NT2/D1 (cell line): ENCODE measurements around the gene RNF180.

ENCODE experiments used
- DNase-seq: peaks from one replicate; pipeline ENCODE4 v3.0.0-alpha.2; 2011; ENCODE audit warnings: low read depth, low spot score
- H3K27me3 ChIP-seq: 2 replicates; pipeline ENCODE4 v1.6.0; 2011; ENCODE audit warnings: mild to moderate bottlenecking; ENCODE audit not compliant: insufficient read length, insufficient read depth
- H3K36me3 ChIP-seq: 2 replicates; pipeline ENCODE4 v1.6.1; 2011; ENCODE audit warnings: mild to moderate bottlenecking, low read length, mixed read lengths; ENCODE audit not compliant: insufficient read depth, insufficient read length
- H3K4me1 ChIP-seq: 2 replicates; pipeline ENCODE4 v1.5.1; 2011; ENCODE audit not compliant: insufficient read depth, insufficient read length
- H3K4me3 ChIP-seq: 2 replicates; pipeline ENCODE4 v1.5.1; 2011; ENCODE audit warnings: low read depth; ENCODE audit not compliant: insufficient read length
- H3K9ac ChIP-seq: 2 replicates; pipeline ENCODE4 v1.6.0; 2011; ENCODE audit warnings: low read depth; ENCODE audit not compliant: insufficient read length
- H3K9me3 ChIP-seq: 2 replicates; pipeline ENCODE4 v1.5.1; 2011; ENCODE audit warnings: mild to moderate bottlenecking, low read length; ENCODE audit not compliant: insufficient read depth
- SUZ12 ChIP-seq: IDR thresholded peaks from 2 replicates; pipeline ENCODE4 v1.6.1; 2011; ENCODE audit not compliant: insufficient read length, insufficient read depth; ENCODE audit errors: extremely low read depth
- YY1 ChIP-seq: IDR thresholded peaks from 2 replicates; pipeline ENCODE4 v1.6.1; 2011; ENCODE audit not compliant: insufficient read length, insufficient read depth
- ZNF274 ChIP-seq: IDR thresholded peaks from 2 replicates; pipeline ENCODE4 v1.6.1; 2011; ENCODE audit warnings: mild to moderate bottlenecking, low read depth, low read length

Gene RNF180

DNA sequence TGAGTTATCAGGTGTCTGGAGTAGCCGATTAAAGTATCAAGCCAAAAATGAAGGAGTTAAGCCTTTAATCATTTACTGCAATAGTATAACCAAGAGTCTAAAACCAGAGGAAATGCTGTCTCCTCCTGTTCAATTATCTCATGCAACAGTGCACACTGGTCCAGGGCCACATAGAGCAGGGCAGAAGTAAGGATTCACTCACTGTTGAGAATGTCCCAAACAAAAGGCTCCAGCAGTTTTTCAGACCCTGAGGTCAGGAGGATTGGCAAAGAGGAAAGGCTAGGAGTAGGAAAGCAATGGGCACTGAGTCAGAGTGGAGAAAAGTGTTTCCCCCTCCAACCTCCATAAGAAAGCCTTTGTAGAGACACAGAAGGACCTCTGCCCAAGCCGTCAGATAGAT is 168.2 kb downstream of the RNF180 start:
- Histone ChIP-seq H3K36me3 (no peaks in the 10 kb centered on the region), H3K27me3 (no peaks in the 10 kb centered on the region), H3K9ac (no peak overlapping the region), H3K9me3 (no peaks in the 10 kb centered on the region), H3K4me1 (no peaks in the 10 kb centered on the region), H3K4me3 (no peak overlapping the region)
- no peak for TF ChIP-seq YY1
- TF ChIP-seq ZNF274: no peak
- TF ChIP-seq SUZ12: no peak
- DNase-seq: no peak

DNA sequence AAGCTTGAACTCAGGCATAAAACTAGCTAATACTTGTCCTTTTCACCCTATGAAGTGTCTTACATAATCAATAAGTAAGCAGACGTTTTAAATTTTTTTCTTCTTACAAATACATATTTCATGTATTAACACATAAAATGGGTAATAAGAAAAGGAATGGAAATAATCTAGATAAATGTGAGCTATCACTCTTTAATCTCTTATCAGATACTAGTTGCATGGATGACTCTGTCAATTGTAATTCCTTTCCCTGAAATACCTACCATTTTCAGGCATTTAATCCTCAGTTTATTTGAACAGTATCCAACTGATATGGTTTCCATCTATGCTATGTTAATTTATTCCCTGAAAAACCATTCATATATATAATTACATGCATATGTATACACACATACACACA is 174.1 kb downstream of the RNF180 start:
- no peaks in the 10 kb centered on the region for H3K36me3 ChIP-seq
- H3K9ac ChIP-seq: no peak overlapping the region
- H3K4me1 ChIP-seq: no peaks in the 10 kb centered on the region
- TF ChIP-seq SUZ12: no peak
- no peak overlapping the region for H3K4me3 ChIP-seq
- H3K27me3 ChIP-seq: no peaks in the 10 kb centered on the region
- no peak for DNase-seq
- no peaks in the 10 kb centered on the region; the same call in 1 of the 2 replicates for H3K9me3 ChIP-seq

DNA sequence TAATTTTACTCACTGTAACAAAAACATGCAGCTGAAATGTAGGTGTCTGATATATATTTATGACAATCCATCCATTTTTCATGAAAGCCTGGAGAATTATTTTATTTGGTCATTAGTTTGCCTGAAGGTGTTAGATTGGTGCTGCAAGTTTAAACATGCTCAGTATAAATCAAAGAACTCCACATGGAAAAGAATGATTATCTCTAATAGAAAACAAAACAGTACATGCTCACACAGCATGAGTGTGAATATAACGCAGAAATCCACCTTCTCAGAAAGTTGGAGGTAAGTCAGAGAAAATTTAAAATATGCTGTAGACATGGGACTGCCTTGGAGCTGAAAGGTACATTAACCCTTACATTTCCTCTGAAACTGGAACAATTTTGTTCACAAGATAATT is 174.7 kb downstream of the RNF180 start:
- H3K36me3 ChIP-seq: no peaks in the 10 kb centered on the region
- no peak overlapping the region for H3K9ac ChIP-seq
- H3K27me3 ChIP-seq: no peaks in the 10 kb centered on the region
- no peak for DNase-seq
- H3K4me1 ChIP-seq: no peaks in the 10 kb centered on the region
- TF ChIP-seq SUZ12 (no peak), ZNF274 (no peak), YY1 (no peak)
- no peak overlapping the region for H3K4me3 ChIP-seq
- no peaks in the 10 kb centered on the region; the same call in 1 of the 2 replicates for H3K9me3 ChIP-seq

- no peak overlapping the region for H3K9ac ChIP-seq
- no peak for TF ChIP-seq YY1
- no peak for TF ChIP-seq ZNF274
- TF ChIP-seq SUZ12: no peak
- no peaks in the 10 kb centered on the region for H3K36me3 ChIP-seq
Measured at GRCh38 chr5:64341340-64341739, 175.7 kb downstream of the RNF180 start.

DNA sequence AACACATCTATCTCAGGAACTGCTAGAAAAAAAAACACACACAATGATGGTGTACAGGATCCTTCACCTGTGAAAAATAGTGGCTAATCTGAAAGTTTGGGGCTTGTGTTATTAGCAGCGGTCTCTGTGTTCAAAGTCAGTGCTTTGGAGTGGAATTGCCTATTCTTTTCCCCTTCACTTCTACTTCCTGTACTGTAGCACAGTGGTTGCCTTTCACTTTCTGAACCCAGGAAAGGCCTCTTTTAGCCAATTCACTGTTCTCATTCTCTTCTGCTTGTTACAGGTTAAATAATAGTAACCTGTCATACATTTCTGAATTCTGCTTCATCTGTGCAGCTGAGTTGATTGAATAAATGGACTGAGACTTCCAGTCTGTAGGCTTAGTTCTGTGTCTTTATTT is 178.9 kb downstream of the RNF180 start:
- TF ChIP-seq YY1: no peak
- no peak for TF ChIP-seq ZNF274
- TF ChIP-seq SUZ12: no peak
- DNase-seq: no peak

More at GRCh38 chr5:64341340-64341739, 175.7 kb downstream of the RNF180 start:
- DNase-seq: no peak
- H3K9me3 ChIP-seq: no peaks in the 10 kb centered on the region; the same call in 1 of the 2 replicates
- H3K4me3 ChIP-seq: no peak overlapping the region
- no peaks in the 10 kb centered on the region for H3K4me1 ChIP-seq
- H3K27me3 ChIP-seq: no peaks in the 10 kb centered on the region

GRCh38 chr5:64347309-64347708 is 181.7 kb downstream of the RNF180 start:
- no peaks in the 10 kb centered on the region for H3K4me1 ChIP-seq
- H3K36me3 ChIP-seq: no peaks in the 10 kb centered on the region
- no peak overlapping the region for H3K9ac ChIP-seq
- no peaks in the 10 kb centered on the region; the same call in 1 of the 2 replicates for H3K9me3 ChIP-seq
- TF ChIP-seq SUZ12: no peak
- no peak for TF ChIP-seq YY1
- no peak for TF ChIP-seq ZNF274
- no peak for DNase-seq
- no peaks in the 10 kb centered on the region for H3K27me3 ChIP-seq
- H3K4me3 ChIP-seq: no peak overlapping the region

More for the DNA sequence above, 178.9 kb downstream of the RNF180 start:
- Histone ChIP-seq H3K27me3 (no peaks in the 10 kb centered on the region), H3K36me3 (no peaks in the 10 kb centered on the region), H3K4me1 (no peaks in the 10 kb centered on the region), H3K9ac (no peak overlapping the region), H3K4me3 (no peak overlapping the region), H3K9me3 (no peaks in the 10 kb centered on the region; the same call in 1 of the 2 replicates)

GRCh38 chr5:64364426-64364825 is 198.8 kb downstream of the RNF180 start:
- Histone ChIP-seq H3K4me3 (no peak overlapping the region), H3K9ac (no peak overlapping the region), H3K9me3 (no peaks in the 10 kb centered on the region; the same call in 1 of the 2 replicates), H3K27me3 (no peaks in the 10 kb centered on the region), H3K4me1 (no peaks in the 10 kb centered on the region), H3K36me3 (no peaks in the 10 kb centered on the region)
- no peak for TF ChIP-seq ZNF274
- TF ChIP-seq SUZ12: no peak
- TF ChIP-seq YY1: no peak
- DNase-seq: no peak

- Histone ChIP-seq H3K4me3 (no peak overlapping the region), H3K36me3 (no peaks in the 10 kb centered on the region), H3K27me3 (no peaks in the 10 kb centered on the region), H3K4me1 (no peaks in the 10 kb centered on the region), H3K9me3 (no peaks in the 10 kb centered on the region), H3K9ac (no peak overlapping the region)
- TF ChIP-seq YY1: no peak
- TF ChIP-seq SUZ12: no peak
- no peak for TF ChIP-seq ZNF274
- DNase-seq: no peak
Measured at GRCh38 chr5:64384765-64385164, 219.1 kb downstream of the RNF180 start.
